CD14-positive monocyte (primary cell): ENCODE data around the gene EIPR1. TPM values are rescaled to one million over a fixed set of nuclear protein-coding genes. Genes with fewer than 3 reads are reported as not detected.

Source experiments
- DNase-seq, 3 donors: peaks; one replicate each; pipeline ENCODE4 v3.0.0-alpha.2; 2011 to 2022
- H2AFZ ChIP-seq: 2 replicates; pipeline ENCODE4 v1.6.0; 2012; ENCODE audit warnings: mild to moderate bottlenecking, low read depth, low read length, inconsistent platforms; ENCODE audit not compliant: insufficient read depth, poor library complexity, severe bottlenecking
- H3K27ac ChIP-seq, 2 donors: 1 replicate in 1 of 2; 2 replicates in 1 of 2; pipeline ENCODE4 v1.5.1; 2012 to 2013; ENCODE audit warnings: low read length in 2 of 2, control low read depth in 1 of 2, inconsistent platforms in 1 of 2, low read depth in 1 of 2, mild to moderate bottlenecking in 1 of 2
- H3K27me3 ChIP-seq, 2 donors: one replicate each; pipeline versions ENCODE4 v1.6.0 to v1.6.1; 2011 to 2013; ENCODE audit warnings: low read length in 2 of 2; ENCODE audit not compliant: control insufficient read depth in 2 of 2, insufficient read depth in 2 of 2
- H3K36me3 ChIP-seq, 2 donors: replicated peaks in 1 of 2; 1 replicate in 1 of 2; 2 replicates in 1 of 2; pipeline versions ENCODE4 v1.5.1 to v1.6.1; 2012 to 2013; ENCODE audit warnings: low read length in 2 of 2, control low read depth in 1 of 2, inconsistent platforms in 1 of 2, mild to moderate bottlenecking in 1 of 2; ENCODE audit not compliant: insufficient read depth in 2 of 2, control insufficient read depth in 1 of 2
- H3K4me1 ChIP-seq, 2 donors: 1 replicate in 1 of 2; 2 replicates in 1 of 2; pipeline versions ENCODE4 v1.5.1 to v1.6.1; 2012 to 2013; ENCODE audit warnings: low read length in 2 of 2, control low read depth in 1 of 2, inconsistent platforms in 1 of 2, mild to moderate bottlenecking in 1 of 2, moderate library complexity in 1 of 2; ENCODE audit not compliant: insufficient read depth in 2 of 2, control insufficient read depth in 1 of 2
- H3K4me2 ChIP-seq: replicated peaks from 2 replicates; pipeline ENCODE3; 2012; ENCODE audit warnings: low read length, moderate library complexity, mild to moderate bottlenecking; ENCODE audit not compliant: poor library complexity, severe bottlenecking; ENCODE audit errors: extremely low read depth
- H3K4me3 ChIP-seq, 3 experiments: fragments of 200-600 bp in 1 of 3; sonication (generic) in 1 of 3; replicated peaks in 1 of 3; 1 replicate in 2 of 3; 2 replicates in 1 of 3; pipeline ENCODE4 v1.5.1; 2011 to 2013; ENCODE audit warnings: low read length in 3 of 3, mild to moderate bottlenecking in 3 of 3, control low read depth in 2 of 3, low read depth in 2 of 3, inconsistent platforms in 1 of 3, moderate library complexity in 1 of 3
- H3K79me2 ChIP-seq: 2 replicates; pipeline ENCODE4 v1.6.0; 2012; ENCODE audit warnings: mild to moderate bottlenecking, control low read depth, inconsistent platforms, low read length, moderate library complexity; ENCODE audit not compliant: insufficient read depth
- H3K9ac ChIP-seq: 2 replicates; pipeline ENCODE4 v1.6.0; 2017; ENCODE audit warnings: low read length, mild to moderate bottlenecking; ENCODE audit not compliant: insufficient read depth, poor library complexity, severe bottlenecking
- H3K9me3 ChIP-seq, 2 donors: replicated peaks in 1 of 2; 1 replicate in 1 of 2; 2 replicates in 1 of 2; pipeline versions ENCODE4 v1.5.1 to v1.6.1; 2012 to 2013; ENCODE audit warnings: low read length in 2 of 2, control low read depth in 1 of 2; ENCODE audit not compliant: control insufficient read depth in 1 of 2, insufficient read depth in 1 of 2
- H4K20me1 ChIP-seq: 2 replicates; pipeline ENCODE4 v1.6.0; 2012; ENCODE audit warnings: mild to moderate bottlenecking, low read length, control low read depth, moderate library complexity; ENCODE audit not compliant: insufficient read depth
- H3K27ac Mint-ChIP-seq, 7 donors: one replicate each; pipeline ENCODE4 v1.8.0; 2020; ENCODE audit warnings: mild to moderate bottlenecking in 7 of 7, mixed read lengths in 7 of 7, moderate library complexity in 6 of 7, inconsistent platforms in 2 of 7
- H3K27me3 Mint-ChIP-seq, 3 donors: one replicate each; pipeline ENCODE4 v1.8.0; 2021 to 2022; ENCODE audit warnings: low read depth in 3 of 3, mild to moderate bottlenecking in 3 of 3, mixed read lengths in 3 of 3, moderate library complexity in 3 of 3, inconsistent platforms in 1 of 3
- H3K36me3 Mint-ChIP-seq, 2 donors: one replicate each; pipeline ENCODE4 v1.8.0; 2020; ENCODE audit warnings: mixed read lengths in 2 of 2, inconsistent platforms in 1 of 2, mild to moderate bottlenecking in 1 of 2
- H3K4me1 Mint-ChIP-seq: one replicate; pipeline ENCODE4 v1.8.0; 2020; ENCODE audit warnings: mild to moderate bottlenecking, mixed read lengths
- H3K4me3 Mint-ChIP-seq, 2 donors: one replicate each; pipeline ENCODE4 v1.8.0; 2020; ENCODE audit warnings: mild to moderate bottlenecking in 2 of 2, mixed read lengths in 2 of 2, moderate library complexity in 1 of 2
- H3K9me3 Mint-ChIP-seq, 7 donors: one replicate each; pipeline ENCODE4 v1.8.0; 2020 to 2022; ENCODE audit warnings: mixed read lengths in 7 of 7, mild to moderate bottlenecking in 6 of 7, moderate library complexity in 6 of 7, inconsistent platforms in 2 of 7
- WGBS: methylation state at CpG from one replicate; pipeline ENCODE4 v1.1.5; 2013; ENCODE audit warnings: missing lambda C conversion rate; ENCODE audit not compliant: insufficient coverage; 5-methylcytosine and 5-hydroxymethylcytosine counted together
- intact Hi-C, 2 donors: fragments of 100-400 bp; cut with micrococcal nuclease; formaldehyde crosslinking; loops; one replicate each; pipeline versions ENCODE4 v1.15.0 to v1.15.1; 2023
- polyA plus RNA-seq, 3 donors: library from polyadenylated mRNA; depleted of rRNA in 1 of 3; unstranded in 2 of 3; stranded (reverse) in 1 of 3; fragments of 300-500 nt in 2 of 3; fragments of >200 nt in 1 of 3; fragmentation: Illumina TruSeq in 2 of 3; gene quantifications; 1 replicate in 2 of 3; 2 replicates in 1 of 3; pipeline ENCODE4 v1.2.3, GENCODE V29; 2012 to 2021
- TF ChIP-seq, protein P1 (sequence below): fragments of 200-600 bp; IDR thresholded peaks from one replicate; pipeline ENCODE4 v1.8.0; 2022; ENCODE audit warnings: antibody characterized with exemption, mild to moderate bottlenecking

The EIPR1 gene
- polyA plus RNA-seq, 3 donors: 19.0 to 22.4 (median 20.8) TPM

DNA sequence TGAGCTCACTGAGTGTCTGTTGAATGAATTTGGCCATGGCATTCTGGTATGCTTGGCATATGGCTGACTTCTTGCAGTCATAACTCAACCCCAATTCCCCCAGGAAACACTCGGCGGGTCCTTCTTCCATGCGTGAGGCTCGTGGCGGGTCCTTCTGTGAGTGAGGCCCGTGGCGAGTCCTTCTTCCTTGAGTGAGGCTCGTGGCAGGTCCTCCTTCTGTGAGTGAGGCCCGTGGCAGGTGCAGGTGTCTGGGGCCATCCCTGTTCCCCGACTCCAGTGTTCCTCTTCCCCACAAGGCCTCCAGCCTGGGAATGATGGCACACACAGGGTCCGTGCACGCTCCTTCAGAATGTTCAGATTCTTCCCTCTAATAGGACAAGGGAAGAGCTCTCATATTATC lies 169.0 kb downstream of the EIPR1 start:
- H3K4me2 ChIP-seq: no peak overlapping the region
- Mint-ChIP-seq H3K4me3 (no peak overlapping the region), H3K27me3 (peaks cover 0 to 3% (median 0%) of the 10 kb centered on the region in 3 donors), H3K9me3 (peaks cover 0 to 3% (median 0%) of the 10 kb centered on the region in 7 donors), H3K36me3 (peaks cover 30 to 58% of the 10 kb centered on the region in 2 donors), H3K27ac (no peak overlapping the region), H3K4me1 (no peaks in the 10 kb centered on the region)
- H3K9ac ChIP-seq: no peak overlapping the region
- H4K20me1 ChIP-seq: no peaks in the 10 kb centered on the region
- DNase-seq: no peak
- peaks cover 5 to 34% of the 10 kb centered on the region in 2 donors for H3K36me3 ChIP-seq
- H2AFZ ChIP-seq: no peak overlapping the region
- no peak overlapping the region for H3K27ac ChIP-seq
- WGBS: 96% methylated on average over 5 of the region's 12 CpGs
- intact Hi-C loops: no loop called here
- no peak overlapping the region for H3K4me3 ChIP-seq
- TF ChIP-seq, protein P1, sequence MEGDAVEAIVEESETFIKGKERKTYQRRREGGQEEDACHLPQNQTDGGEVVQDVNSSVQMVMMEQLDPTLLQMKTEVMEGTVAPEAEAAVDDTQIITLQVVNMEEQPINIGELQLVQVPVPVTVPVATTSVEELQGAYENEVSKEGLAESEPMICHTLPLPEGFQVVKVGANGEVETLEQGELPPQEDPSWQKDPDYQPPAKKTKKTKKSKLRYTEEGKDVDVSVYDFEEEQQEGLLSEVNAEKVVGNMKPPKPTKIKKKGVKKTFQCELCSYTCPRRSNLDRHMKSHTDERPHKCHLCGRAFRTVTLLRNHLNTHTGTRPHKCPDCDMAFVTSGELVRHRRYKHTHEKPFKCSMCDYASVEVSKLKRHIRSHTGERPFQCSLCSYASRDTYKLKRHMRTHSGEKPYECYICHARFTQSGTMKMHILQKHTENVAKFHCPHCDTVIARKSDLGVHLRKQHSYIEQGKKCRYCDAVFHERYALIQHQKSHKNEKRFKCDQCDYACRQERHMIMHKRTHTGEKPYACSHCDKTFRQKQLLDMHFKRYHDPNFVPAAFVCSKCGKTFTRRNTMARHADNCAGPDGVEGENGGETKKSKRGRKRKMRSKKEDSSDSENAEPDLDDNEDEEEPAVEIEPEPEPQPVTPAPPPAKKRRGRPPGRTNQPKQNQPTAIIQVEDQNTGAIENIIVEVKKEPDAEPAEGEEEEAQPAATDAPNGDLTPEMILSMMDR: no peak
- no peaks in the 10 kb centered on the region for H3K9me3 ChIP-seq
- no peaks in the 10 kb centered on the region for H3K27me3 ChIP-seq
- no peaks in the 10 kb centered on the region for H3K79me2 ChIP-seq
- no peaks in the 10 kb centered on the region for H3K4me1 ChIP-seq

DNA sequence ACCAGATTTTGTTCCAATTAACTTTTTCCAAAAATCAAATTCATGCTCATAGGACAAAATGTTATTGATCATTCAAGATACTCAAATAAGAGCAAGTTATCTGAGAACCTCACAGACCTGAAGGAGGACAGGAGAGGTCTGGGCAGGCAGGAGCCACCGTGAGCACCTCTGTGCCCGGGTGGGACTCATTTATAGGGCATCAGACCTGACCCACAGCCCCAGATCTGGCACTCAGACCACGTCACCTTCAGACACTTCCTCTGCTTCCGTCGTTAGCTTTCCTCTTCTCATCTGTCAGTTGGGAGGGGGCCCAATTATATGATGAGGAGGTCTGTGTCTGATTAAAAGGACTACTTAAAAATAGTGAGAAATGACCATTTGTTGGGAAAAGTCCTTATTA lies 169.4 kb downstream of the EIPR1 start:
- Mint-ChIP-seq H3K4me1 (no peaks in the 10 kb centered on the region), H3K27me3 (peaks cover 0 to 3% (median 1%) of the 10 kb centered on the region in 3 donors), H3K9me3 (peaks cover 0 to 3% (median 0%) of the 10 kb centered on the region in 7 donors), H3K4me3 (no peak overlapping the region), H3K36me3 (peaks cover 30 to 56% of the 10 kb centered on the region in 2 donors), H3K27ac (no peak overlapping the region)
- DNase-seq: no peak
- Histone ChIP-seq H3K4me3 (no peak overlapping the region), H3K4me1 (no peaks in the 10 kb centered on the region), H3K36me3 (peaks cover 5 to 34% of the 10 kb centered on the region in 2 donors), H3K27ac (no peak overlapping the region), H3K9me3 (no peaks in the 10 kb centered on the region), H3K27me3 (no peaks in the 10 kb centered on the region), H3K79me2 (no peaks in the 10 kb centered on the region), H3K4me2 (no peak overlapping the region), H3K9ac (no peak overlapping the region), H4K20me1 (no peaks in the 10 kb centered on the region), H2AFZ (no peak overlapping the region)
- 90% methylated on average over 2 of the region's 5 CpGs for WGBS
- intact Hi-C loops: no loop called here
- TF ChIP-seq, protein P1: no peak
